HUDEP-2 (cell line): ENCODE results near the gene SPI1.
A peak's percentile ranks its signal among the peaks of the same experiment; 100 is the strongest.

ENCODE experiments used
- DNase-seq, 76 experiments: peaks; one replicate each; lab custom pipeline; 2025; ENCODE audit not compliant: unreplicated experiment in 76 of 76; lab: John Stamatoyannopoulos, UW

SPI1 gene

GRCh38 chr11:47378010-47378835 lies at the start of gene SPI1:
TSS of gene SPI1 (minus strand) at chr11:47378547. CDS start at chr11:47378353, 194 bp downstream.
- peak in 73 of 76 experiments; percentile 37 to 91 (median 76) for DNase-seq

DNA sequence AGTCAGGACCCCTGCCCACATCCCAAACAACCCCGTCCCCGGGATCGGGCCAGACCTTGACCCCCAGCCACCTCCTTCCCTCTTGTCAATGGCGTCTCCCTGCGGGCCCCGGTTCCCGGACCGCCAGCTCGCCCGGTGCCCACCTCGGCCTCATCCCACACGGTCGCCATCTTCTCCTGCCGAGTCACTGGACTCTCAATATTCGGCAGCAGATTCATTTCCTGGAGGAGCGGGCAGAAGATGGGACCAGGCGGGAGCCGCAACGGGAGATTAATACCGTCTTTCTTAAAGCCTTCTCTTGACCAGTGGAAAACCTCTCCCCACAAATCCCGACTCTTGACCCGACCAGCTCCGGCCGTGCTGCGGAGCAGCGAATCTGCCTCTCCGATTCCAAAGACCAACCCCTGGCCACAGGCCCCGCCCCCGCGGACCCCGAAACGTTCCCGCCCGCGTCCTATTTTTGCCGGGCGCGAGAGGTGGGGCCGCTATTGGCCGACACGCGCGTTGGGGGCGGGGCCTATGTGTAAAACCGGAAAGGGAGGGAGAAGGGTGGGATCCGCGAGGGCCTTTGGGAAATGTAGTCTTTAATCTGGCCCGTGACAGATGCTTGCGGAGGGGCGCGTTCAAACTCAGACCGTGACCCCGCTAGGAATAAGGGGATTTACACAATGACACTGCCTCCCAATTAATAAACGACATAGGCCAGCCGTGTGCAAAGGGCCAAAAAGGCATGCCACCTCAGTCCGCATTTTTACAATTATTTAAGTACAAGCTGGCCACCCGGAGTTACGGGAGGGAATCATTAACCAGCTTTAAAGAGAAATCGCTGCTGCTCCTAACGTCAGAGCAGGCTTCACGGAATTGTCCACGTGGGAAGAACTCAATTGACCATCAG lies 48.0 kb upstream of the SPI1 start, which contains the start of gene PSMC3:
Gene PSMC3 (minus strand): TSS at position 378 of the 895 bp plus-strand sequence. CDS start 160 bp downstream, at position 218.
- DNase-seq, result peak; percentile 16 to 99 (median 96)

DNA sequence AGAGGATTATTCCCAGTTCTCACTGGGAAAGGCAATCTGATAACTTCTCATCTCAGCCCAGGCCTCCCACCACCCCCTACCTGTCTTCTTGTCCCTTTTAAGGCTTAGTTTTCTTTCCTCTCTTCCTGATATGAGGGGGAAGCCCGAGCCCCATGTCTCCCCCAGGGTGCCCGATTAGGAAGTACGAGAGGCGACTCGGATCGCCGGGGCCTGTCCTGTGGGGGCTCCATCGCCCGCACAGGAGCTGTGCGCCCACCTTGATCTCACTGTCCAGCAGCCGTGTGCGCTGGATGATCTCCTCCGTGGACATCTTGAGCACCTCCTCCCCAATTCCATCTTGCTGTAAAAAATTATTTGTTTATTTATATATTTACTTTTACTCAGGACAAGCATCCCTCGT lies 47.3 kb upstream of the SPI1 start:
- no peak for DNase-seq

GRCh38 chr11:47418454-47419259 lies 40.3 kb upstream of the SPI1 start:
- DNase-seq, result no peak

DNA sequence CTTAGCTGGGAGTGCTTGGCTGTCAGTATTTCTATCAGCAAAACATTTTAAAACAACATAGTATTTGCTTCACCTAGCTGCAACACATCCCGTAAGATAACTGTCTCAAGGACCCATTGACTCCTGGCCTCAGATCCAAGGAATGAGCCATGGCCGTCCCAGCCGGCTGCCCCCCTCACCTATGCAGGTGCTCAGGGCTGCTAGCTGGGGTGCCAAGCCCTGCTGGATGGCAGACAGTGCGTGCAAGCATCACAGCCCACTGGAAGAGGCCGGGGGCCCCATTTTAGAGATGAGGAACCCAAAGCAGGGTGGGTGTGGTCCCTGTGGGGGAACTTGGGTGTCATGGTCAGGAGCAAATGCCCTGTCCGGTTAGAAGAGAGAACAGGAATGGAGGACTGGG lies 39.4 kb upstream of the SPI1 start:
- DNase-seq, result no peak

DNA sequence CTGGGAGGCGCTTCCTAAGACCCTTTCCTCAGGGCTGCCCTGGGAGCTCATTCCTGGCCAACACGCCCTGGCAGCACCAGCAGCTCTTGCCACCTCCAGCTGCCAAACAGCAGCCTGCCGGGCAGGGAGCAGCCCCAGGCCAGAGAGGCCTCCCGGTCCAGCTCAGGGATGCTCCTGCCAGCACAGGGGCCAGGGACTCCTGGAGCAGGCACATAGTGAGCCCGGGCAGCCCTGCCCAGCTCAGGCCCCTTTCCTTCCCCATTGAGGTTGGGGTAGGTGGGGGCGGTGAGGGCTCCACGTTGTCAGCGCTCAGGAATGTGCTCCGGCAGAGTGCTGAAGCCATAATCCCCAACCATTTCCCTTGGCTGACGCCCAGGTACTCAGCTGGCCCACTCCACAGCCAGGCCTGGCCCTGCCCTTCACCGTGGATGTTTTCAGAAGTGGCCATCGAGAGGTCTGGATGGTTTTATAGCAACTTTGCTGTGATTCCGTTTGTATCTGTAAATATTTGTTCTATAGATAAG lies 37.7 kb upstream of the SPI1 start:
- no peak for DNase-seq

- DNase-seq, result no peak
Measured at GRCh38 chr11:47415091-47415854, 36.9 kb upstream of the SPI1 start.

DNA sequence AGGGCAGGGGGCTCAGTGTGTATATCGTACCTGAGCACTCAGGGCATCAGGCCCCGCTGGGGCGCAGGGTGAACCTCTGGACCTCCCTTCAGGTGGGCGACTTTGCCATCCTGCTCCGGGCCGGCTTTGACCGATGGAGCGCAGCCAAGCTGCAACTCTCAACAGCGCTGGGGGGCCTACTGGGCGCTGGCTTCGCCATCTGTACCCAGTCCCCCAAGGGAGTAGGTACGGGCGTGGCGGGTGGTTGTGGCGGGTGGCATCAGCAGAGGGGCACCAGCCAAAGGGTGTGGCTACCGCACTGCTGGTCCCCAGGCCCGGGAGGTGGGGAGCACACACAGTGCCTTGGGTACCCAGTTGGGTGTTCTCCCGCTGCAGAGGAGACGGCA lies 36.3 kb upstream of the SPI1 start:
- DNase-seq, result no peak

GRCh38 chr11:47413908-47414684 lies 35.7 kb upstream of the SPI1 start:
- no peak for DNase-seq

- no peak for DNase-seq
Measured at GRCh38 chr11:47413351-47413750, 35.0 kb upstream of the SPI1 start.

DNA sequence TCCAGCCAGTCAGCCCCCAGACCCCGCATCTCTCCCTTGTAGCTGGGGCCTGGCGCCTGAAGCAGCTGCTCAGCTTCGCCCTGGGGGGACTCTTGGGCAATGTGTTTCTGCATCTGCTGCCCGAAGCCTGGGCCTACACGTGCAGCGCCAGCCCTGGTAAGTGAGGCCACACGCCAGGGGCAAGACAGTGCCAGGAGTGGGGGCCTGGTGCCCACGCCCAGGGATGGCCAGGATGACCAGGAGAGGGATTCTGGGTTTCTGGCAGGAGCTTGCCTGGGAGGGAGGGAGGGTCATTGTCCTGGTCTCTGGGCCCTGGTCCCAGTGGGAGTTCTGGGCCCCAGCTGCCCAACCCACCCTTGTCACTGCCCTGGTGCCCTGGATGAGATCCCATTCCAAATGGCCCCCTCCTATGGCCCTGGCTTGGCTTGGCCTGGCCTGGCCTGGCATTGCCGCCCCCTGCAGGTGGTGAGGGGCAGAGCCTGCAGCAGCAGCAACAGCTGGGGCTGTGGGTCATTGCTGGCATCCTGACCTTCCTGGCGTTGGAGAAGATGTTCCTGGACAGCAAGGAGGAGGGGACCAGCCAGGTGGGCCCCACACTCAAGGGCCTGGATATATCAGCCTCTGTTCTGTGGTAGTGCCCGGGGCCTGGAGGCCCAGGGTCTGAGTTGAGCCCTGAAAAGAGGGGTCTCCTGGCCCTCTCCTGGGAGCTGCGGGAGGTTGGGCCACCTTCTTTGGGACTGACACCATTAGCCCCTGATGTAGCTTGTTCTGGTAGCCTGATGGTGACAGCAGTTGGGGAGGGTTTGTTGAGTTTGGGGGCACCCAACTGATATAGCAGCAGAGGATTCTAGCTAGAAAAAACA lies 33.8 kb upstream of the SPI1 start:
- DNase-seq, result peak in 52 of 76 experiments; percentile 6 to 75 (median 48)

GRCh38 chr11:47410370-47411264 lies 32.3 kb upstream of the SPI1 start:
- no peak for DNase-seq

GRCh38 chr11:47409440-47410369 lies 31.4 kb upstream of the SPI1 start:
- DNase-seq, result no peak

GRCh38 chr11:47408598-47409439 lies 30.5 kb upstream of the SPI1 start:
- no peak for DNase-seq
